DMS79 treated with DMSO at 0.1 percent for 48 hours (cell line): ENCODE measurements around the gene NEDD4L.

ENCODE experiments used
- DNase-seq: peaks from one replicate; lab custom pipeline; 2025; lab: John Stamatoyannopoulos, UW

The NEDD4L gene

DNA sequence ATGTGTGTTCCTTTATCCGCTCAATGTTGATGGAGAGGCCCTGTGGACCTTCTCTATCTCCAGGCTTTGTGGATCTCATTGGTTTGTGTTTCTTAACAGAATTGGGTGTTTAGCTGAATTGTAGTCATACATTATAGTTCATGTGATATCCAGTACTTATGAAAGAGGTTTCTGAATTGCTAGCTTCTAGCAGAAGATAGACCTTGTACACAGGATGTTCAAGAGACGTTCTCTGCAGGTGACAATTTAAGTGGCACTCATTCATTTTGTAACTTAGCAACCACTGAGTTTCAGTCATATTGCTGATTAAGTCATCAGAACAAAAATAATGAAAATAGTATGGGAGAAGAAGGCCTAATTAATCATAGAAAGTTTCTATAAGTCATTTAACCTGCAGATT lies 305.6 kb downstream of the NEDD4L start:
- DNase-seq = peak; percentile 28

DNA sequence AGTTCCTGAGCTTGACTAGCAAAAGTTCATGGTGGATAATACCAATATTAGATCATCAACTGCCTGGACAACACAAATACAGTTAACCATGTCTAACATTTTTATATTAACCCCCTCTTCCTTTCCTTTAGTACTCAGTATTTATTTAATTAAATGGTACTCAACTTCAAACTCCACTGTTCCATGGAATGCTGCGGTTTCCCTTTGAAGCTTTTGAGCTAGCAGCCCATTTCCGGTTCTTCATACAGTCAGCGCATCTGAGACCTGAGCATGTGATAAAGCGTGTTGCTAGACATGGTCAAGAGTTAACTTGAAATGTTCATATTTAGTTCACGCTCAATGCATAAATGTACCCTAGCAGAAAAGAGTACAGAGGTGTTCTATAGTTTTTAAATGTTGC lies 306.5 kb downstream of the NEDD4L start:
- peak; percentile 14 for DNase-seq

DNA sequence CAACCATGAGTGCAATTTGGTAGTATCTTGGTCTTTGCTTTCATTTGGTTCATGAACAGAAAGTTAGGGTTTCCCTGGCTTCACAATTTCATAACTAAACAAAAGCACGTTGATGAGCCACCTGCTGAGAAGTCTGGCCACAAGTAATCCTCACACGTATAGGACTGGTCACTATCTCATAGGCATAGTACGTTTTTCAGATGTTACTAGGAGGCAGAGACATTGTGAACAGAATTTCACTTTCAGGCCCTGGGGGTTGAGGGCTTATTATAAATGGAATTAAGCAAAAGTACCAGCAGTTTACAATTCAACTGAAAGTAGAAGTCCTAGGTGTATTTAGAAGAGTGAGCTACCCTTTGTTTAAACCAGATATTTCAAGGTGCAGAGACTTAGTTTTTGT lies 307.8 kb downstream of the NEDD4L start:
- no peak for DNase-seq

DNA sequence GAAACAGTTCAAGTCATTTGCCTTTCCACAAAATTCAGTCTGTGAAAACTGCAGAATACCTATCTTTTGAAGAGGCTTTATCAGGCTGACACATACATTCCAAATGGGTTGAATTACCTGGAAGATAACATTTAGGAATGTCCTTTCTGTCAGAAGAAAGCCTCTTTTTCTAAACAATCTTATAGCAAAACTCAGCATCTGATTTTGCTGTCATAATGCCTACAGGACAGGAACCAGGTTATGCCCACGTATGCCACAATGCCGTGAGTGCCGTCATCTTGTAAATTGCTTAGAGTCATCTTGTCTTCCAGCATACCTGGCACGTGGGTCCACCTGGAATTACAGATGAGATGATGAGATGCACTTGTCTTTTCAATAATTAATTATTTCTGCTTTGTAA lies 309.6 kb downstream of the NEDD4L start:
- no peak for DNase-seq

DNA sequence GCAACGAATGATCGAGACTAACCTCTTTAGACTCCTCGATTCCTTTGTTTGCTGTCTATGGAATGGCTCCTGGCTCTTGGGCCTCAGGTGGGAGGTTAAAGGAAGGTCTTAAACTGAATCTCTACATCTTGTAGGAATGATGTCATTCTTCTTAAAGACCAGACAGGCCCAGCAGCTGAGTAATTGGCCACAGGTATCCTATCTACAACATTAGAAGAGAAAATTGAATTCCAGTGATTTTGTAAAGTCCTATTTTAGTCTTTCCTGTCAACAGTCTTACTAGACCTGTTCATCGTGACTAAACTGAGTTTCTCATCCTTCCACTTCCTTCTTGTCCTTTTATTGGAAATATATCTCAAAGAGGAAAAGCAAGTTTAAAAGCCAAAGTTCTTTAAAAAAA lies 310.0 kb downstream of the NEDD4L start:
- no peak for DNase-seq

DNA sequence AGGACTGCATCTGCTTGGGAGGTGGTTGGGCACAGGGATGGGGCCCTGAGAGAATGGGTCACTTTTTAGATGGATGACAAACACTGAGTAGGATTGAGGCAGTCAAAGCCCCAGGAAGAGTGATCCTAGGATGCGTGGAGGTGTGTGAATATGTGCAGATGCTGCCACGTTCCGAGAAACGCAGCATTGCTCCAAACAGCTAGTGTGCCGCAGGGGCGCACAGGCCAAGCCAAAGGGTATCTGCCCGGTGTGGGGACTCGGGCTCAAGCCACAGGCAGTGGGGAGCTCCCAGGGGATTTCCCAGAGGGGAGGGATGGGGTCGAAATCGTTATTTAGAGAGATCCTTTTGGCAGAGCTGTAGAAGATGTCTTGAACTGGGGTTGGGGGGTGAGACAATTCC lies 310.8 kb downstream of the NEDD4L start:
- no peak for DNase-seq

DNA sequence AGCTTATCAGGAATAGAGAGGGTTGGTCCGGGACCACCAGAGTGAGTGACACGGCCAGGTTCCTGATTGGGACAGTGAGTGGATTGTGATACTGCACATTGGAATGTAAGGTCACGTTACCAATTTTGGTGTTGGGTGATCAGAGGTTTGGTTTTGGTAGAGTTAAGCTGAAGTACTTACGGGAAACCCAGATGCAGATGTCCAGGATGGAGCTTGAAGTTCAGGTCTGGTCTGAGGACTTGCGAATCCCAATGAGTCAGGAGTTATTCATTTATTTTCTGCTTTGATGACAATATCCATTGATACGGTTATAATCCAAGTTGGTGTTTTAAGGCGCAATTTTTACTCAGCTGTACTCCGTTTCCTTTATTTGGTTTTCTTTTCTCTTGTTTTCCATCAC lies 311.2 kb downstream of the NEDD4L start:
- DNase-seq = no peak

DNA sequence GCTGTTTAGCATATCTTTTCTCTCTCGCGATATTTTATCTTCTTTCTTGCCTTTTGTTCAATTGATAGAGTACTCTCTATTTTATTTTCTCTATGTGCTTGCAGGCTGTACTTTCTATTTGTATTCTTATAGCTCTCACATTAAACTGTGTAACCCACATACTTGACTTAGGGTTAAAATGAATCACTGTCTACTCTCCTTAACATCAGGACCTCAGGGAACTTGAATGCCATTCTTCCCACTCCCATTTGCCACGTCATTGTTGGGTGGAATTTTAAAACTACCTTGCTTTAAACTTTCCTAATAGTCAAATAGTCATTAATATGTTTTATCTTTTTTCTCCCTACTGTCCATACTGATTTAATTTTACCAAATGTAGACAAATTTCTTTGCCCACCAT lies 315.2 kb downstream of the NEDD4L start:
- DNase-seq = no peak

DNA sequence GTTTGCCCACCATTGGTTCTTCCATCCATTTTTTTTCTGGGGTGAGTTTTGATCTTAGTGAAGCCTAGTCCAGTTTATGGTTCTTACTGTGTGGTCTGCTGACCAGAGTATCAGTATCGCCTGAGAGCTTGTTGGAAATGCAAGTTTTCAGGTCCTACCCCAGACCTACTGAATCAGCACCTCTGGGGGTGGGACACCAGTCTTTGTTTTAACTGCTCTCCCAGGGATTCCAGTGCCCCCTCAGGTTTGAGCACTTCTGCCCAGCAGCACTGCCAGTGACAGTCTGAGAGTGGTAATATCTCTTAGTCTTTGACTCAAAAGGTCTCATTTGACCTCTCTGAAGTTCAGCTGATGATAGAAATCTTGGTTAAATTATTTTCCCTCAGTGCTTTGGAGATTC lies 315.6 kb downstream of the NEDD4L start:
- DNase-seq = no peak

DNA sequence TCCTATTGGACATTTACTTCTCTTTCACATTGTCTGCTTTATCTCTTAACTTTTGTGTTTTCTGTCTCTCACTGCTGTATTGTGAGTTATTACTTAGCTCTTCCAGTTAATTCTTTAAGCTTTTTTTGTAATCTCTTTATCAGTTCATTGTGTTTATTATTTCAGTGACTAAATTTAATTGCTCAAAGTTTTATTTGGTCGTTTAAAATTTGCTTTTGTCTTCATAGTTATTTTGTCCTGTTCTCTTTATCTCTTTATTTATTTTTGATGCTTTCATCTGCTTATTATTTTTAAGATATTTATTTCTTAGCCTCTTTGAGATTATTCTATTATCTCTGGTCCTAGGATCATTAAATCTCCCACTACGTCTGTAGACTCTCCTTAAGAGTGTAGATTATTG lies 316.3 kb downstream of the NEDD4L start:
- no peak for DNase-seq

DNA sequence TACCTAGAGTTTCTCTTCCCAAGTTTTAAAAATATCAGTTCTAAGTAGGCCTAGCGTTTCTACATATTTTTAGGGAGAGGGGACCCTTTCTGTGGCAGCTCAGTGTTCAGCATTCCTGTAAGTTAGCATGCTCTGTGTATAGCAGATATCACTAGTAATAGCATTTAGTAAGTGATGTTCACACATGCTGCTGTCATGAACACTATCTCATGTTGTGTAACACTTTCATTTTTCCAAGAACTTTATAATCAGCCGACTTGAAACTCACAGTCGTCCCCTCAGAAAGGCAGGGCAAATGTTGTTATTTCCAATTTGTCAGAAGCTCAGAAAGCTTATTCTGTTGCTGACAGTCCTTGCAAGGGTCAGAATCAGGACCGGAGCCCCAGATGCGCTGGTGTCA lies 317.2 kb downstream of the NEDD4L start:
- DNase-seq = no peak

DNA sequence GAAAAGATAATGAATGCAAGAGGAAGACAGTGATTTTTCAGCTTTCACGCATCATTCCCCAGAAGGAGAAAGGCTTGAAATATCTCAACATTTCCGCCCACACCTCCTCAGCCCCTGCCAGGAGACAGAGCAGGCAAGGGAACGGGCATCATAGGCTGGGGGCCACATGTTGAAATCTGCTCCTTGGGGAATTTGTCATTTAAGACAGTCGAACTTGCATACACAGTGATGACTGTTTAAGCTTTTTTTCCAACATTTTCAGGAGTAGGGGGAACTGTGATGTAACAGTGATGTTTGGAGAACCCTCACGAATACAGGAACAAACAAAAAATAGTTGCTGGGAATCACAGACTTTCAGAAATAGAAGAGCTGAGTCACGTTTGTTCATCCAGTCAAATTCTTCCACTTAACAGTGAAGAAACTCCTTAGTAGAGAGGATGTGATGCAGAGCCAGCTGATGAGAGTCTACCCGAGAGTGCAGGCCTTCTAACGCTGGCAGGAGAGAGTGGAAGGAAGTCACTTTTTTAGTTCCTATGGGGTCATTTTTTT lies 318.1 kb downstream of the NEDD4L start:
- no peak for DNase-seq

DNA sequence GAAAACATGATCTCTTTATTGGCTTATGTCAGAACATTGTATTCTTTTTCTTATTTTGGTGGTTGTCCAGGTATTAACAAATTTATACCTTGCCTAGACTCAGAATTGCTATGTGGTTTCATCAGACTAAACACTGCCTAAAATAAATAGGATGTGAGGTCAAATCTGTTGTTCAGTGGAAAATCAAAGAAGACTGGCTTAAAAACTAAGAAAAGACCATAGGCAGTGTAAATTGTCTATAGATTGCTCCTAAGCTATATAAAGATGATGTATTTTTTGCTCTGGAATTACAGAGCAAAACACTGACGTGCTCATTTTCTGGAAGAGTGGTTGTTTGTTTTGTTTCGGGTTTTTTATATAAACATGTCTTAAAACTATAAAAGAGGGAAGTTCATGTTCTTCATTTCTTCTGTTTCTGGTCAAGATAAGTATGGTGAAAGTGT lies 318.8 kb downstream of the NEDD4L start:
- no peak for DNase-seq

DNA sequence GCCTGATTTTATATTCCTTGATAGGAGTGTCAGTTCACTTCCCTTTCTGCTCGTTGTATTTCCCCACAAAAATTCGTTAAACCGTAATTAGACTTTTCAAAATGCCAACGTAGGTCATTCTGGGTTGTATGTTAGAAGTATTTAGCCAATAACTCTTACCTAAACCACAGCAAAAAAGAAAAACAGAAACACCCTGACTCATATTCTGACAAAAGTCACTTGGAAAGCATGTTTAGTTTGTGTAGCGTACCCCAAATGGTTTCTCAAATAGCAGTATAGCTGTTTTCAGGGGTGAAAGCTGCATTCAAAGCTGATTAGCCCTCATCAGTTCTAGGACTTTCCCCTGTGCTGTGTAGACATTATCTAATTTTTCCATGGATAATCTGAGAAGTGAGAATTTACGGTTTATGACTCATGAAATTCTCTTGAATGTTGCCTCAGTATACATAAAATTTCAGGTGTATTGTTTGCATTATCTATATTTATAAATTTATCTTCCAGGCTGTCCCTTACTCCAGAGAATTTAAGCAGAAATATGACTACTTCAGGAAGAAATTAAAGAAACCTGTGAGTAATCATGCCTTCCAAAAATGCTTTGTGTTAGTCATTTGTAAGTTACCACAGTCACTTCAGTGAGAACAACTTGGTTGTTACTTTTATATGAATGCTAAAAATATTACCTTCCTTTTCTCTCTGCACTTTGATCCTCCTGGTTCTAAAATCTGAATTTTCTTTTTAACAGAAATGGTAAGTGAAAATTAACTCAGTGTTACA lies 319.9 kb downstream of the NEDD4L start:
- no peak for DNase-seq

DNA sequence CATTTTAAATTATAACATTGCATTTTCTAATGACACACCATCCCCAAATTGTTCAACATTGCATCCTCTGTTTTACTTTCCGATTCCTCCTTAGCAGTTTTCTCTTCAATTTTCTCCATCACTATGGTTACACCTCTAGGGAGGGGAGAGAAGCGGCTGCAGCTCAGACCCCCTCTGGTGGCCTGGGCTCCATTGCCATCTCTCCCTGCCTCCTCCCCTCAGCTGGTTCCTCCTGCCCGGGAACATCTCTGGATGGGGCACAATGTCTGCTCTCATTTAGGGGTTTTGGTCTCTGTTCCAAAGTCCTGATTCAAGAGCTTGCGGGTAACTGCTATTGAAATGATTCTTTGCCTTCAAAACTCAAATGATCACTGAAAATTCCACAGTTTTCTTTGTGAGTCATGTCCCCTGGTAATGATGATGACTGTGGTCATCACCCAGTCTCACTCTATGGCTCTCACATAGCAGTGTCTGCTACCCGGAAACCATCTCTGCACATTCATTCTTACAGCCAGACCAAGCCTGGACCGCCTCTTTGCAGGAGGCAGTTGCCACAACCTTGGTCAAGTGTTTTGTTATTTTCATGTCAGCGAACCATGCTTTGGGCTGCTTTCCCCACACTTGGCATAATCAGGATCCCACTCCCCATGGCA lies 321.0 kb downstream of the NEDD4L start:
- no peak for DNase-seq

DNA sequence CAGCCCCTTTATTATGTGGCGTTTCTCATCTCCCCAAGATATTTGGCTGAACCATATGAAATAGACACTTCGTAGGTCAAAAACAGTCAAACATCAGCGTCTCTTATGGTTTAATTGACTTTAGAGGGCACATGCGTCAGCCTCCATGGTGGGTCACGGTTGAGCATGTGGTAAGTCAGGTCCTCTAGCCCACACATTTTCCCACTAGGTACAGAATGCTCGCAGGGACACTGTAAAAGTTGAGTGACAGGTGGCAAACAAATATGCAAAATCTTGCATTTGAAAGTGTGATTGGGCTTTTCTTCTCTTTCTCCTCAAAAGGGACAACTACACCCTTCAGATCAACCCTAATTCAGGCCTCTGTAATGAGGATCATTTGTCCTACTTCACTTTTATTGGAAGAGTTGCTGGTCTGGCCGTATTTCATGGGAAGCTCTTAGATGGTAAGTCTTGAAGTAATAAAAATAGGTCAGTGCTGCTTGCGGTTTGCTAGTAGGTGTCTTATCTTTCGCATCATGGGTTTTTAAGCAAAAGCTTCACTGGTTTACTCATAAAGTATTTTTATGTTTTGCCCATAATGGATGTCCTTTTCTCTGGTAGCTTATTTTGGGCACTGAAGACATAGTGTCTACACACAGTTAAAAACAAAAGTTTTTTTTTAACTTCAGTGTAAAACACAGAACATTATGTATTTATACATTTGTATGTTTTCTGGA lies 323.6 kb downstream of the NEDD4L start:
- no peak for DNase-seq

DNA sequence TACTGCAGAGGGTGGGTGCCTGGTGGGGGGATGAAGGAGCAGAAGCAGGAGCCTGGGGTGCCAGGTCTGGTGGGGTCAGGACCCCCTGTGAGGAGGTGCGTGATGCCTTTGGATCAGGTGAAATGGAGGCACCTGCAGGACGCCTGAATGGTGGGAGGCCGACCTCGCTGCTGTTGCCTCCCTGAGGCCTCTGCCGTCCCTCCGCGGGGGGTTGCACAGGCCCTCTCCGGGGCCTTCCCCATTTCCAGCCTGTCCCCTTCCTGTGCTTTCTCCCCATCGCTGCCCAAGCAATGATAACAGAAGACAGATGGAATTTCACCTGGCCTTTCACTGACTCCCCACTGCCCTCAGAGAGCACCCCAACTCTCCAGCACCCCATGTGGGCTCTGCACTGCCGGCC lies 325.6 kb downstream of the NEDD4L start:
- DNase-seq = no peak

DNA sequence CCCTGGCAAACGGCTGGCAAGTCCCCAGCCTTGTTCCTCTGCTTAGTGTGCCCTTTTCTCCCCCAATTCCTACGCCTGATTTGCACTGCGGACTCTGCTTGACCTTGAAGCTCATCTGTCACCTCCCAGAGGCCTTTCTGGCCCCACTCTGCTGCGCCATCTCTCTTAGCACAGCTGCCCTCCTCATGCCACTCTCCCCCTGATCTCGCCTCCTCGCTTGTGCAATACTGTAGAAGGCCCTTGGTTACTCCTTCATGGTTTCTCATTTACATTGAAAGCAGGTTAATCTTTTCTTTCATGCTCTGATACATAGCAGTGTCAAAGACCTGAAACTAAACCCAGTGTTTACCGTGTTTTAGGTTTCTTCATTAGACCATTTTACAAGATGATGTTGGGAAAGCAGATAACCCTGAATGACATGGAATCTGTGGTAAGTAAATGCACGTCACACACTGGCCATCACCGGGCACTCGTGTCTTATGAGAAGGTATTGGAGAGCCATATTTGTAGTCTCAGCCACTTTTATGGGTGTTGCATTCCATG lies 326.1 kb downstream of the NEDD4L start:
- no peak for DNase-seq

DNA sequence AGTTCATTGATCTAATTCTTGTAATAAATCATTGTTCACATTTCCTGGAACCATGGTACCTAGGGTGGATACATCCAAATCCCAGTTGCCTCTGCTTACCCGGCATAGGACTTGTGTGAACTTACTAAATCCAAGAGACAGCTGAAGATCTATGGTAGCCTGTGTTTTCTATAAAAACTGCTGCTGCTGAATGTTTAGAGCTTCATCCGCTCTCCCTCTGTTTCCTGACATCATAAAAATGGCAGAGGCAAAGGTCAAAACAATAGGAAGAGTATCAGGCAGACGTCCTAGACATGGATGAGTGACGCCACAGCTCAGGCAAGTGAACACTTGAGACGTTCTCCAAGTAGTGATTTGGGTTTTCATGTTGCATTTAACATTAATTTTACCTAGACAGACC lies 326.6 kb downstream of the NEDD4L start:
- DNase-seq = no peak

DNA sequence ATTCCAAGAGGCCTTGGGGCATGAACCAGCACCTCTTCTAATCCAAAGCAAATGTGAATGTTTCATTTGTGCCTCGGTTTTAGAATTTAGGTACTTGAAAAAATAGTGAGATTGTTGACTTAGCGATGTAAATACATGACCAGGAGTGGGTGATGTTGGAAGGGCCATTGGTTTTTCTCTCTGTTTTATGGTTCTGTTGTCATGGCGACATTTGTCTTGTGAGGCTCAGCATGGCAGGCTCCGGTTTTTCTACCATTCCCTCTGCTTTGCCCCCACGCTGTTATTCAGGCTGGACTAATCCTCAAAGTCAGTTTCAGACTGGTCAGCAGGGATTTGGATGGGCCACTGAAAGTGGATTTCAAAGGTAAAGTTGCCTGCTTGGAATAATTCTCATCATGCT lies 329.5 kb downstream of the NEDD4L start:
- DNase-seq = peak; percentile 57

DNA sequence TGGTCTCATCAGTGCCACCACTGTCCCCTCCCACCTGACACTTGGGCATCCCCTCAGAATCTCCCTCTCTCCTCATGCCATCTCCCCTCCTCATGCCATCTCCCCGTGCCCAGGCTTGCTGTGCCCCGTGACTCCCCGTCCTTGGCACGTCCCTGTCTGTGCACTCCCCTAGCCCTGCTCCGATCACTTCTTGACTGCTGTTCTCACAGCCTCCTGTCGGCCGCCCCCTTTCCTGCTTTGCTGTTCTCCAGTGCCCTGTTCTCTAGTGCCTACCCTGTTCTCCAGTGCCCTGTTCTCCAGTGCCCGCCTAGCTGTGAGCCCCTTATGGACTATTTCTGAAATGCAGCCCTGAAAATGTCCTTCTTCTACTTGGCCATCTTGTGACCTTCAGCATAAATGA lies 331.0 kb downstream of the NEDD4L start:
- no peak for DNase-seq
